ENCODE results near the gene MYBPC1. TPM values are rescaled to one million over a fixed set of nuclear protein-coding genes. Genes with fewer than 3 reads are reported as not detected.
A peak's percentile ranks its signal among the peaks of the same experiment; 100 is the strongest.

The MYBPC1 gene
- total and polyA plus RNA-seq, 7 donors, result 1,084 to 7,509 (median 4,088) TPM

- 76 to 86% (median 79%) methylated on average over 3 of the region's 3 CpGs for WGBS, 3 donors
- no peak overlapping the region for H3K4me3 ChIP-seq
- no peak for TF ChIP-seq CTCF (IDR thresholded peaks at IDR 0.05)
- no peaks in the 10 kb centered on the region for H3K36me3 ChIP-seq (ENCODE audit: insufficient read depth in 1 of 2, low read depth in 1 of 2)
- no peaks in the 10 kb centered on the region for H3K27me3 ChIP-seq (ENCODE audit: insufficient read depth in 3 of 3, low read length in 2 of 3)
- intact Hi-C loops (cut with DNase I), result no loop called here
- H3K9me3 ChIP-seq, result no peaks in the 10 kb centered on the region
- H3K4me1 ChIP-seq, result peaks cover 39% of the 10 kb centered on the region
- no peak overlapping the region for H3K27ac ChIP-seq
- ATAC-seq (no peak), DNase-seq (no peak)
Observed at GRCh38 chr12:101703487-101703886, 108.7 kb downstream of the MYBPC1 start.

DNA sequence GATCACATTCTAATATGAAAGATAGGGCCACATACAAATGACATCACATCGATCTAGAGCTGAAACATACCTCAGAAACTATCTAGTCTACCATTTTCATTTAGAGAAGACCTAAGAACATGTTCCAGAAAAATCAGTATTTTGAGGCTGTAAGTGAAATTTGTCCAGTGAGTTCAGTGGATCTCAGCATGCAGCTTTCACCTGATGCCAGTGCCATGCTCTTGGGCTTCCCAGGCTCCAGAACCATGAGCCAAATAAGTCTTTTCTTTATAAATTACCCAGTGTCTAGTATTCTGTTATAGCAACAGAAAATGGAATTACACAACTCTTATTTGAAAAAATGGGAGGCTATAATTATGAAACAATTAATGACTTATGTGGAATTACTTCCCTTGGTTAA lies 111.6 kb downstream of the MYBPC1 start:
- DNase-seq, result no peak
- WGBS, 3 donors, result 97 to 100% (median 100%) methylated on average over 1 of the region's 1 CpG
- no peaks in the 10 kb centered on the region for H3K36me3 ChIP-seq (ENCODE audit: insufficient read depth in 1 of 2, low read depth in 1 of 2)
- intact Hi-C loops (cut with DNase I), result no loop called here
- no peaks in the 10 kb centered on the region for H3K27me3 ChIP-seq (ENCODE audit: insufficient read depth in 3 of 3, low read length in 2 of 3)
- H3K27ac ChIP-seq, result no peak overlapping the region
- ATAC-seq, result no peak
- H3K4me3 ChIP-seq, result no peak overlapping the region
- no peak for TF ChIP-seq CTCF (IDR thresholded peaks at IDR 0.05)
- H3K9me3 ChIP-seq, result no peaks in the 10 kb centered on the region
- peaks cover 14% of the 10 kb centered on the region for H3K4me1 ChIP-seq

GRCh38 chr12:101707131-101707782 lies 112.5 kb downstream of the MYBPC1 start:
- H3K9me3 ChIP-seq, result no peaks in the 10 kb centered on the region
- H3K36me3 ChIP-seq (ENCODE audit: insufficient read depth in 1 of 2, low read depth in 1 of 2), result no peaks in the 10 kb centered on the region
- no peak overlapping the region for H3K27ac ChIP-seq
- no peak for DNase-seq
- ATAC-seq, result peak in 1 of 4 donors; percentile 16
- no peak overlapping the region for H3K4me3 ChIP-seq
- intact Hi-C loops (cut with DNase I), result no loop called here
- peaks cover 8% of the 10 kb centered on the region for H3K4me1 ChIP-seq
- no peak for TF ChIP-seq CTCF (IDR thresholded peaks at IDR 0.05)
- H3K27me3 ChIP-seq (ENCODE audit: insufficient read depth in 3 of 3, low read length in 2 of 3), result no peaks in the 10 kb centered on the region

GRCh38 chr12:101710288-101710687 lies 115.5 kb downstream of the MYBPC1 start:
- ATAC-seq, result no peak
- WGBS, 3 donors, result 93 to 98% (median 94%) methylated on average over 4 of the region's 4 CpGs
- DNase-seq, result no peak
- intact Hi-C loops (cut with DNase I), result no loop called here
- H3K36me3 ChIP-seq (ENCODE audit: insufficient read depth in 1 of 2, low read depth in 1 of 2), result no peaks in the 10 kb centered on the region
- H3K4me3 ChIP-seq, result no peak overlapping the region
- no peaks in the 10 kb centered on the region for H3K27me3 ChIP-seq (ENCODE audit: insufficient read depth in 3 of 3, low read length in 2 of 3)
- no peak overlapping the region for H3K27ac ChIP-seq
- no peaks in the 10 kb centered on the region for H3K9me3 ChIP-seq
- TF ChIP-seq CTCF (IDR thresholded peaks at IDR 0.05), result no peak
- H3K4me1 ChIP-seq, result peaks cover 23% of the 10 kb centered on the region
